ENCODE measurements around the gene HMGCR.
"Not testable (repeated sequence)": the region's sequence is repeated elsewhere in the genome, so short reads cannot be mapped to it uniquely, and the experiment has no call there.

The HMGCR gene

DNA sequence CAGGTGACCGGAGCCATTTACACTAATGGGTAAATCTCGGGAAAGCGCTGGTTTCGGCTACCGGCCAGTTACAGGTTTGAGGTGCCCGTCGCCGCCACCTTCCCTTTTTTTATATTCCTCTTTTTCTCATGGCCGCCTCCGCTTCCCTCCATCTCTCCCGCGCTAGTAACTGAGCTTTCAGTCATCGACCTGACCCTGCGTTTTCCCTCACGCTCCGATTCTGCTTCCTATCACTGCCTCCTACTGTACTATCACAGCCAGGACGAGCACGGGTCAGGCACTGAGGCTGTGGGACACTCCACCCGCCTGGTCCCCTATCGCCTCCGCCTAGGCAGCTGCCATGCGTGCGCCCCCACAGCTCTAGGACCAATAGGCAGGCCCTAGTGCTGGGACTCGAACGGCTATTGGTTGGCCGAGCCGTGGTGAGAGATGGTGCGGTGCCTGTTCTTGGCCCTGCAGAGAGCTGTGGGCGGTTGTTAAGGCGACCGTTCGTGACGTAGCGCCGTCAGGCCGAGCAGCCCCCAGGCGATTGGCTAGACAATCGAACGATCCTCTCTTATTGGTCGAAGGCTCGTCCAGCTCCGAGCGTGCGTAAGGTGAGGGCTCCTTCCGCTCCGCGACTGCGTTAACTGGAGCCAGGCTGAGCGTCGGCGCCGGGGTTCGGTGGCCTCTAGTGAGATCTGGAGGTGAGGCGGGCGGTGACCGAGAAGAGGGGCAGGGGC, at the start of gene HMGCR:
Gene HMGCR, plus strand, starts transcription at position 606 of the 722 bp plus-strand sequence. CDS start 5,386 bp downstream, outside the sequence.
- TF ChIP-seq POLR2AphosphoS5 (IDR thresholded peaks at IDR 0.05; ENCODE audit: borderline replicate concordance, low read depth, low read length) (peak; percentile 98), FOXP2 (optimal IDR thresholded peaks at IDR 0.05; ENCODE audit: control extremely low read depth, extremely low read length, insufficient read depth) (peak; percentile 35), EZH2 (IDR thresholded peaks at IDR 0.05) (no peak)
- peaks cover 27% of the 10 kb centered on the region for H3K36me3 ChIP-seq (ENCODE audit: insufficient read depth, low read length)

DNA sequence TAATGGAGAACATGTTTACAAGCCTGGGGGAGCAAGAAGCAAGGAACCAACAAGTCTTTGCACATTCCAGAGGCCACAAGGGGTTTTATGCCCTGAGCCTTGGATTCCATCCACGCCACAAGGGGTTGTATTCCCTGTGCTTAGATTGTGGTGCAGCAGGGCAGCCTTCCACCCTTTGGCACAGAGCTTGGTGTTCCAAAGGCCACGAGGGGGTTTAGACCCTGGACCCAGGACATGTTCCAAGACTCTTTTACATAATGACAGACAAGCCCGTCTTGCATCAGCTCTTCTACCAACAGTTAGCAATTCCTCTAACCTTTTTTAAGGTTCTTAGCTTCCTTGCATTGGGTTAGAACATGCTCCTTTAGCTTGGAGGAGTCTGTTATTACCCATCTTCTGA, 45.2 kb upstream of the HMGCR start:
- not testable (repeated sequence) for H3K4me3 ChIP-seq; H3K36me3 ChIP-seq (ENCODE audit: insufficient read depth, low read length); H3K9me3 ChIP-seq (ENCODE audit: low read depth, low read length); DNase-seq (ENCODE audit: low read depth, low spot score); H3K27ac ChIP-seq; H3K9ac ChIP-seq (ENCODE audit: insufficient read length)

More for the DNA sequence above, at the start of gene HMGCR:
- peak within 1 kb of the TSS; percentile 93 for H3K9ac ChIP-seq (ENCODE audit: insufficient read length)
- peak within 1 kb of the TSS; percentile 96 for H3K27ac ChIP-seq
- H3K4me3 ChIP-seq: peak within 1 kb of the TSS; percentile 90
- peak; percentile 94 for DNase-seq (ENCODE audit: low read depth, low spot score)
- H3K9me3 ChIP-seq (ENCODE audit: low read depth, low read length): no peaks in the 10 kb centered on the region

DNA sequence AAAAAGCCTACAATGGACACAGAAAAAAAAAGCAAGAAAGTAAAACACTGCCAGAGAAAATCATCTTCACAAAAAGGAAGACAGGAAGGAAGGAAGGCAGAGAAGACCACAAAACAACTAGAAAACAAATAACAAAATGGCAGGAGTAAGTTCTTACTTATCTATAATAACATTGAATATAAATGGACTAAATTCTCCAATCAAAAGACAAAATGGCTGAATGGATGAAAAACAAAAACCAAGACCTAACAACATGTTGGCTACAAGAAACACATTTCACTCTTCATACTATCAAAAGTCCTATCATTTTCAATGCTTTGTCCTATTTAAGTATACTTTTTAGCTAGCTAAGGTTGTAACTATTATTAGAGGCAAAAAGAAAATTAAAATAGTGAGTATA, 36.9 kb upstream of the HMGCR start:
- TF ChIP-seq FOXP2 (optimal IDR thresholded peaks at IDR 0.05; ENCODE audit: control extremely low read depth, extremely low read length, insufficient read depth) (no peak), EZH2 (IDR thresholded peaks at IDR 0.05) (no peak), POLR2AphosphoS5 (IDR thresholded peaks at IDR 0.05; ENCODE audit: borderline replicate concordance, low read depth, low read length) (no peak)
- H3K9ac ChIP-seq (ENCODE audit: insufficient read length): no peak overlapping the region
- H3K27ac ChIP-seq: no peak overlapping the region
- no peaks in the 10 kb centered on the region; the same call in 1 of the 2 replicates for H3K9me3 ChIP-seq (ENCODE audit: low read depth, low read length)
- H3K36me3 ChIP-seq (ENCODE audit: insufficient read depth, low read length): no peaks in the 10 kb centered on the region
- no peak overlapping the region for H3K4me3 ChIP-seq
- DNase-seq (ENCODE audit: low read depth, low spot score): no peak

DNA sequence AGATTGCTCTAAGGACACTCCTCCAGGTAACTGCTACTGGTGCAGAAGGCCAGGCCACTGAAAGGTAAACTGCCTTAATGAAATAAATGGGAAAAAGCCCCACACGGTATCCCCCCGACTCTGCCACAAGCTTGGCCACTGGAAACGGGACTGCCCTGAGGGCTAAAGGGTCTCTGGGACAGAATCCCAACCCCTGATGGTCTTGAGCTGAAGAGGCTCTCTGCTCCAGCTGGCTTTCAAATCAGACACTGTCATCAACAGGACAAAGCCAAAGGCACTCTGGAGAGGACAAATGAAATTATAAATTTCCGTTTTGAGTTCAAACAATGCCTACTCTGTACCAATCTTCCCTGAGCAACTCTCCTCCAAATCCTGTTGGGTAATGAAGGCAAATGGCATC, 33.6 kb upstream of the HMGCR start:
- no peaks in the 10 kb centered on the region for H3K36me3 ChIP-seq (ENCODE audit: insufficient read depth, low read length)
- no peak overlapping the region for H3K4me3 ChIP-seq
- no peak for TF ChIP-seq EZH2 (IDR thresholded peaks at IDR 0.05)
- TF ChIP-seq POLR2AphosphoS5 (IDR thresholded peaks at IDR 0.05; ENCODE audit: borderline replicate concordance, low read depth, low read length): no peak
- no peak for TF ChIP-seq FOXP2 (optimal IDR thresholded peaks at IDR 0.05; ENCODE audit: control extremely low read depth, extremely low read length, insufficient read depth)
- no peak overlapping the region for H3K9ac ChIP-seq (ENCODE audit: insufficient read length)
- no peaks in the 10 kb centered on the region; the same call in 1 of the 2 replicates for H3K9me3 ChIP-seq (ENCODE audit: low read depth, low read length)
- no peak for DNase-seq (ENCODE audit: low read depth, low spot score)
- no peak overlapping the region for H3K27ac ChIP-seq

DNA sequence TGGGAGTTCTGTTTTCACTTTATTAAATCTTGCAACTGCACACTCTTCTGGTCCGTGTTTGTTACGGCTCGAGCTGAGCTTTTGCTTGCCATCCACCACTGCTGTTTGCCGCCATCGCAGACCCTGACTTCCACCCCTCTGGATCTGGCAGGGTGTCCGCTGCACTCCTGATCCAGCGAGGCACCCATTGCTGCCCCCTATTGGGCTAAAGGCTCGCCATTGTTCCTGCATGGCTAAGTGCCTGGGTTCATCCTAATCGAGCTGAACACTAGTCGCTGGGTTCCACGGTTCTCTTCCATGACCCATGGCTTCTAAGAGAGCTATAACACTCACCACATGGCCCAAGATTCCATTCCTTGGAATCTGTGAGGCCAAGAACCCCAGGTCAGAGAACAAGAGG, 32.5 kb upstream of the HMGCR start:
- not testable (repeated sequence) for H3K36me3 ChIP-seq (ENCODE audit: insufficient read depth, low read length); H3K9me3 ChIP-seq (ENCODE audit: low read depth, low read length); DNase-seq (ENCODE audit: low read depth, low spot score); H3K9ac ChIP-seq (ENCODE audit: insufficient read length); H3K27ac ChIP-seq; H3K4me3 ChIP-seq

DNA sequence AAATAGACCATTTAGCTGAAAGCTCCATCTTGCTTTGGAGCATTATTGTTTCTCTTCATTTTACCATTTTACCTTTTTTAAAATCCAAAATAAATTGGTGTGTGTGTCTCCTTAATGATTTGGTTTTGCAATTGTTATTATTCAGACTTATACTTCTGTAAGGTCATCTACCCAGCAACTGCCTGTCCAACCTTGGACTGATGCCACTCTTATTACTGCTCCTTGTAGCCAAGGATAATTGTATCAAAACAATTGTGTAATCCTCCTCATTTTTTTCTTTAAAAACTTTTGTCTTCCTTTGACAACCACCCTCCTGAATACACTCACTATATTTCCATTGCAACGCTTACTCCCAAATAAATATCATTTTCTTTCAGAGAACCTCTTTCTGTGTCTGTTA, 30.3 kb upstream of the HMGCR start:
- Histone ChIP-seq H3K9me3 (ENCODE audit: low read depth, low read length) (no peaks in the 10 kb centered on the region), H3K36me3 (ENCODE audit: insufficient read depth, low read length) (no peaks in the 10 kb centered on the region), H3K27ac (no peak overlapping the region), H3K4me3 (no peak overlapping the region), H3K9ac (ENCODE audit: insufficient read length) (no peak overlapping the region)
- no peak for DNase-seq (ENCODE audit: low read depth, low spot score)
- TF ChIP-seq EZH2 (IDR thresholded peaks at IDR 0.05) (no peak), FOXP2 (optimal IDR thresholded peaks at IDR 0.05; ENCODE audit: control extremely low read depth, extremely low read length, insufficient read depth) (no peak), POLR2AphosphoS5 (IDR thresholded peaks at IDR 0.05; ENCODE audit: borderline replicate concordance, low read depth, low read length) (no peak)

DNA sequence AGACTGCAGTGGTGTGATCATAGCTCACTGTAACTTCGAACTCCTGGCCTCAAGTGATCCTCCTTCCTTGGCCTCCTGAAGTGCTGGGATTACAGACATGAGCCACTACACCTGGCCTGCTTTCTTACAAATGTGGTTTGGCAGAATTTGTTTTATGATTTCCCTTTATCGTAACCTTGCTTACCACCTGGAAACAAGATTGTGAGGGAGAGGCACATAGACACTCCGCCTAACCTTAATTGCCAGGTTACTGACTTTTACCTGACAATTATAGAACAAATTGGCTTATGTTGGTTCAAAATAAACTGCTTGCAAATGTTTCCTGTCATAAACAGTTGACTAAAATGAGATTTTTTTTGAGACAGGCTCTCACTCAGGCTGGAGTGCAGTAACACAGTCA, 26.8 kb upstream of the HMGCR start:
- TF ChIP-seq FOXP2 (optimal IDR thresholded peaks at IDR 0.05; ENCODE audit: control extremely low read depth, extremely low read length, insufficient read depth) (no peak), EZH2 (IDR thresholded peaks at IDR 0.05) (no peak), POLR2AphosphoS5 (IDR thresholded peaks at IDR 0.05; ENCODE audit: borderline replicate concordance, low read depth, low read length) (no peak)
- Histone ChIP-seq H3K4me3 (no peak overlapping the region), H3K27ac (no peak overlapping the region), H3K36me3 (ENCODE audit: insufficient read depth, low read length) (no peaks in the 10 kb centered on the region), H3K9ac (ENCODE audit: insufficient read length) (no peak overlapping the region), H3K9me3 (ENCODE audit: low read depth, low read length) (no peaks in the 10 kb centered on the region)
- DNase-seq (ENCODE audit: low read depth, low spot score): no peak

DNA sequence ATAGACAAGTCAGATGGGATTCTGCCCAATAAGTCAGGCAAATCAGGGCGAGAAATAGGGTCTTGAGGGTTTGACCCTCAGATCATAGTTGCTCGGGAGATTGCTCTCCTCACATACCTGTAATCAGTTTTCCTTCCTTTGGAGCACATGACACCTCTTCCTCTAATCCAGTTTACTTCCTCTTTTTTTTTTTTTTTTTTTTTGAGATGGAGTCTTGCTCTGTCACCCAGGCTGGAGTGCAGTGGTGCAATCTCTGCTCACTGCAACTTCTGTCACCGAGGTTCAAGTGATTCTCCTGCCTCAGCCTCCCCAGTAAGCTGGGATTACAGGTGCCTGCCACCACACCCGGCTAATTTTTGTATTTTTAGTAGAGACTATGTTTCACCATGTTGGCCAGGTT, 17.9 kb upstream of the HMGCR start:
- DNase-seq (ENCODE audit: low read depth, low spot score); H3K9me3 ChIP-seq (ENCODE audit: low read depth, low read length); H3K27ac ChIP-seq; H3K4me3 ChIP-seq; H3K9ac ChIP-seq (ENCODE audit: insufficient read length); H3K36me3 ChIP-seq (ENCODE audit: insufficient read depth, low read length): not testable (repeated sequence)

DNA sequence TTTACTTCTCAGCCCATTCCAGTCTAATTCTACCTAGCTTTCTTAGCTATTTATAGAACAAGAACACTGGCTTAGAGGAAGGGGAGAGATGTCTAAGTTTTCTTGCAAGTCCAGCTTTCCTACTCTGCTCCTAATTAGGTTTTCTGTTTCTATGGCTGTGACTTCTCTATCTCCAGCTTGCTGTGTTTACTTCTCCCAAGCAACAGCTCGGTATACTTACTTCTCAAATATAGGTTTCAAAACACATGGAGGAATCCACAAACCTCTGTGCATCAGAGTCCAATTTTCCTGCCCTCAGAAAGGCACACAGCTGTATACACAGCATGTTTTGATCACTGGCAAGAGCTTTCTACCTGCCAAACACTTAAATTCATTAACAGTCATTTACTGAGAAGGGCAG, 17.4 kb upstream of the HMGCR start:
- no peak overlapping the region for H3K4me3 ChIP-seq
- no peak overlapping the region for H3K27ac ChIP-seq
- H3K36me3 ChIP-seq (ENCODE audit: insufficient read depth, low read length): no peaks in the 10 kb centered on the region
- no peak for DNase-seq (ENCODE audit: low read depth, low spot score)
- H3K9me3 ChIP-seq (ENCODE audit: low read depth, low read length): no peaks in the 10 kb centered on the region
- TF ChIP-seq FOXP2 (optimal IDR thresholded peaks at IDR 0.05; ENCODE audit: control extremely low read depth, extremely low read length, insufficient read depth) (no peak), EZH2 (IDR thresholded peaks at IDR 0.05) (no peak), POLR2AphosphoS5 (IDR thresholded peaks at IDR 0.05; ENCODE audit: borderline replicate concordance, low read depth, low read length) (no peak)
- H3K9ac ChIP-seq (ENCODE audit: insufficient read length): no peak overlapping the region
